ENCODE data around the gene OR11H6.

GRCh38 chr14:20179880-20180279, 43.6 kb upstream of the OR11H6 start:
- TF ChIP-seq CTCF (IDR thresholded peaks at IDR 0.05) (no peak), EP300 (IDR thresholded peaks at IDR 0.05; ENCODE audit: low read depth) (no peak)
